Liver (tissue), 3 donors: ENCODE data around the gene ERGIC1.

Source experiments
- CTCF ChIP-seq: fragments of 150-350 bp; IDR thresholded peaks from 2 replicates; pipeline ENCODE4 v1.5.1; 2017; ENCODE audit warnings: improper control_type of control experiment, low read depth, low read length; ENCODE audit not compliant: missing input control
- EGR1 ChIP-seq, 2 donors: IDR thresholded peaks; 2 replicates each; pipeline ENCODE4 v1.6.1; 2016 to 2018; ENCODE audit warnings: antibody characterized with exemption in 2 of 2, low read depth in 2 of 2
- JUND ChIP-seq, 2 donors: IDR thresholded peaks; 2 replicates each; pipeline ENCODE4 v1.6.1; 2016; ENCODE audit warnings: antibody characterized with exemption in 2 of 2
- MAX ChIP-seq: IDR thresholded peaks from 2 replicates; pipeline ENCODE4 v1.6.1; 2016; ENCODE audit warnings: antibody characterized with exemption
- RAD21 ChIP-seq, 2 donors: IDR thresholded peaks; 2 replicates each; pipeline ENCODE4 v1.6.1; 2016; ENCODE audit warnings: antibody characterized with exemption in 2 of 2, mild to moderate bottlenecking in 2 of 2
- REST ChIP-seq: IDR thresholded peaks from 2 replicates; pipeline ENCODE4 v1.6.1; 2016; ENCODE audit warnings: antibody characterized with exemption, mild to moderate bottlenecking
- TAF1 ChIP-seq: conservative IDR thresholded peaks from 2 replicates; pipeline ENCODE4 v1.6.1; 2016; ENCODE audit warnings: antibody characterized with exemption, mild to moderate bottlenecking
- YY1 ChIP-seq: IDR thresholded peaks from 2 replicates; pipeline ENCODE4 v1.6.1; 2016; ENCODE audit warnings: antibody characterized with exemption, mild to moderate bottlenecking
- ZBTB33 ChIP-seq: IDR thresholded peaks from 2 replicates; pipeline ENCODE4 v1.6.1; 2016; ENCODE audit warnings: antibody characterized with exemption
- donor health status: healthy.
- donor health status: healthy.

GRCh38 chr5:172904312-172904642 is 70.2 kb downstream of the ERGIC1 start:
- TF ChIP-seq CTCF, result no peak
- TF ChIP-seq YY1, result no peak
- no peak for TF ChIP-seq MAX
- no peak for TF ChIP-seq JUND (IDR thresholded peaks at IDR 0.05)
- TF ChIP-seq TAF1, result no peak
- TF ChIP-seq REST, result no peak
- no peak for TF ChIP-seq ZBTB33
- TF ChIP-seq EGR1 (IDR thresholded peaks at IDR 0.05; ENCODE audit: low read depth in 2 of 2), result peak in 1 of 2 donors; percentile 16
- no peak for TF ChIP-seq RAD21 (IDR thresholded peaks at IDR 0.05)
